Stomach (tissue), 9 donors: ENCODE data around the gene PPIF. TPM values are rescaled to one million over a fixed set of nuclear protein-coding genes. Genes with fewer than 3 reads are reported as not detected.
A peak's percentile ranks its signal among the peaks of the same experiment; 100 is the strongest.

Experiments used
- DNase-seq, 2 donors: peaks; one replicate each; pipeline versions ENCODE4 v3.0.0 to v3.0.0-alpha.2; 2013 to 2019
- H3K27ac ChIP-seq, 5 donors: fragments of 200-600 bp in 4 of 5; sonication (generic) in 4 of 5; one replicate each; pipeline ENCODE4 v1.5.1; 2013 to 2019; ENCODE audit warnings: mild to moderate bottlenecking in 1 of 5, moderate library complexity in 1 of 5
- H3K27me3 ChIP-seq, 3 donors: fragments of 200-600 bp; sonication (generic); one replicate each; pipeline ENCODE4 v1.5.1; 2017 to 2019; ENCODE audit warnings: mixed run types in 1 of 3
- H3K36me3 ChIP-seq, 4 donors: fragments of 200-600 bp; sonication (generic); 1 replicate in 3 of 4; 2 replicates in 1 of 4; pipeline ENCODE4 v1.5.1; 2016 to 2019
- H3K4me1 ChIP-seq, 4 donors: fragments of 200-600 bp; sonication (generic); one replicate each; pipeline ENCODE4 v1.5.1; 2016 to 2019
- H3K4me3 ChIP-seq, 4 donors: fragments of 200-600 bp; sonication (generic) in 3 of 4; one replicate each; pipeline ENCODE4 v1.5.1; 2016 to 2019; ENCODE audit warnings: mild to moderate bottlenecking in 1 of 4
- H3K9me3 ChIP-seq, 4 donors: fragments of 200-600 bp; sonication (generic); one replicate each; pipeline ENCODE4 v1.5.1; 2016 to 2019
- EP300 ChIP-seq: sonication (generic); formaldehyde crosslinking; IDR thresholded peaks from one replicate; pipeline ENCODE4 v1.6.1; 2017; ENCODE audit warnings: antibody characterized with exemption
- POLR2A ChIP-seq, 4 donors: fragments of 450-650 bp; IDR thresholded peaks; one replicate each; pipeline ENCODE4 v1.6.1; 2016; ENCODE audit warnings: antibody characterized with exemption in 4 of 4, control low read depth in 2 of 4, mild to moderate bottlenecking in 1 of 4, moderate library complexity in 1 of 4
- POLR2AphosphoS5 ChIP-seq, 3 donors: sonication (generic); formaldehyde crosslinking; IDR thresholded peaks; one replicate each; pipeline ENCODE4 v1.6.1; 2016; ENCODE audit warnings: antibody characterized with exemption in 3 of 3
- WGBS, 5 donors: extraction: QIAGEN DNeasy Blood & Tissue Kit in 3 of 5; methylation state at CpG; one replicate each; pipeline versions ENCODE4 v1.1.5 to v1.1.7; 2013 to 2018; 5-methylcytosine and 5-hydroxymethylcytosine counted together
- intact Hi-C: fragments of 100-400 bp; cut with DNase I; formaldehyde crosslinking; loops from one replicate; pipeline ENCODE4 v1.15.1; 2023; ENCODE audit warnings: low total_unique reads
- polyA plus RNA-seq, 3 donors: library from polyadenylated mRNA; stranded (reverse); fragments of 200-250 nt; gene quantifications; one replicate each; pipeline ENCODE4 v1.2.3, GENCODE V29; 2013
- total RNA-seq, 5 donors: library from RNA; depleted of rRNA; stranded (reverse); fragments of >200 nt; gene quantifications; one replicate each; pipeline versions ENCODE4 v1.1.0 to v1.2.3, GENCODE V29; 2014 to 2016
- TF ChIP-seq, protein P1 (sequence below), 7 experiments: fragments of 450-650 bp in 4 of 7; fragments of 200-600 bp in 3 of 7; sonication (generic) in 3 of 7; IDR thresholded peaks; one replicate each; pipeline ENCODE4 v1.5.1; 2016 to 2019; ENCODE audit warnings: antibody characterized with exemption in 7 of 7, control low read depth in 2 of 7, mild to moderate bottlenecking in 1 of 7
- donor health status: healthy with polysubstance abuse.
- donor health status: Bipolar disorder and iron deficiency.
- donor health status: healthy.

Gene PPIF
- total and polyA plus RNA-seq, 8 donors, result 6.4 to 177 (median 50.8) TPM

DNA sequence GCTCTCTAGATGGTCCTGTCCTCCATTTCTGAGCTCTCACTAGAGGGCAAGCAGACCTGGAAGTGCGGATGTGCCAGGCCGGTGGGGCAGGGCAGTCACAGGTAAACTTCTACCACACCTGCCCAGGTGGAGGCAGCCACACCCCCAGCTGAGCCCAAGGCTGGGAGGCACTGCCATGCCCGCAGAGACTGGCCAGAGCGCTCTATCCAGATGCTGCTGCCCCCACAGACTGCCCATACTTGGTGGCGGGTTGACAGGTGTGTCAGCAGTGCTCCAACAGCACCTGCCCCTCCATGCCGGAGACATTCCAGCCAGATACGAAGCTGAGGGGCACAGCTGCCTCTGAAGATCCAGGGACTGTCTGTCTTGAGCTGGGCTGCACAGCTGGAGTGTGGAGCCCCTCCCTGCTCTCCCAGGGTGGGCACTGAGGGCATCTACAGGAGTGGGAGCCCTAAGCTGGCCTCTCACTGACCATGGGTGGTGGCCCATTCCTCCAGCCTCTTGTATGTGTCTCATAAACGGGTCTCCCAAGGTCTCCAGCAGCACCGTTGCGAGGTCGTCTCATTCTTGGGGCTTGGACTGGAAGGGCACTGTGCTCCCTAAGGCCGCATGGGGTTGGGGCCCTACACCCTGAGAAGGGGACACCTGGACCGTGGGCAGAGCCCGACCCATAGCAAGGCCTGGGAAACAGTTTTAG, 38.2 kb upstream of the PPIF start:
- H3K27me3 ChIP-seq, result no peaks in the 10 kb centered on the region
- no peaks in the 10 kb centered on the region for H3K9me3 ChIP-seq
- WGBS, 5 donors, result 76 to 80% (median 80%) methylated on average over 14 of the region's 14 CpGs
- H3K27ac ChIP-seq, result no peak overlapping the region
- no peak for DNase-seq
- intact Hi-C loops, result no loop called here
- no peak overlapping the region for H3K4me3 ChIP-seq
- peaks cover 90 to 100% (median 100%) of the 10 kb centered on the region in 4 donors for H3K36me3 ChIP-seq
- TF ChIP-seq, protein P1, sequence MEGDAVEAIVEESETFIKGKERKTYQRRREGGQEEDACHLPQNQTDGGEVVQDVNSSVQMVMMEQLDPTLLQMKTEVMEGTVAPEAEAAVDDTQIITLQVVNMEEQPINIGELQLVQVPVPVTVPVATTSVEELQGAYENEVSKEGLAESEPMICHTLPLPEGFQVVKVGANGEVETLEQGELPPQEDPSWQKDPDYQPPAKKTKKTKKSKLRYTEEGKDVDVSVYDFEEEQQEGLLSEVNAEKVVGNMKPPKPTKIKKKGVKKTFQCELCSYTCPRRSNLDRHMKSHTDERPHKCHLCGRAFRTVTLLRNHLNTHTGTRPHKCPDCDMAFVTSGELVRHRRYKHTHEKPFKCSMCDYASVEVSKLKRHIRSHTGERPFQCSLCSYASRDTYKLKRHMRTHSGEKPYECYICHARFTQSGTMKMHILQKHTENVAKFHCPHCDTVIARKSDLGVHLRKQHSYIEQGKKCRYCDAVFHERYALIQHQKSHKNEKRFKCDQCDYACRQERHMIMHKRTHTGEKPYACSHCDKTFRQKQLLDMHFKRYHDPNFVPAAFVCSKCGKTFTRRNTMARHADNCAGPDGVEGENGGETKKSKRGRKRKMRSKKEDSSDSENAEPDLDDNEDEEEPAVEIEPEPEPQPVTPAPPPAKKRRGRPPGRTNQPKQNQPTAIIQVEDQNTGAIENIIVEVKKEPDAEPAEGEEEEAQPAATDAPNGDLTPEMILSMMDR (IDR thresholded peaks at IDR 0.05), result no peak
- TF ChIP-seq POLR2AphosphoS5 (IDR thresholded peaks at IDR 0.05) (no peak), EP300 (no peak), POLR2A (IDR thresholded peaks at IDR 0.05) (no peak)
- H3K4me1 ChIP-seq, result peaks cover 0 to 25% (median 11%) of the 10 kb centered on the region in 4 donors

DNA sequence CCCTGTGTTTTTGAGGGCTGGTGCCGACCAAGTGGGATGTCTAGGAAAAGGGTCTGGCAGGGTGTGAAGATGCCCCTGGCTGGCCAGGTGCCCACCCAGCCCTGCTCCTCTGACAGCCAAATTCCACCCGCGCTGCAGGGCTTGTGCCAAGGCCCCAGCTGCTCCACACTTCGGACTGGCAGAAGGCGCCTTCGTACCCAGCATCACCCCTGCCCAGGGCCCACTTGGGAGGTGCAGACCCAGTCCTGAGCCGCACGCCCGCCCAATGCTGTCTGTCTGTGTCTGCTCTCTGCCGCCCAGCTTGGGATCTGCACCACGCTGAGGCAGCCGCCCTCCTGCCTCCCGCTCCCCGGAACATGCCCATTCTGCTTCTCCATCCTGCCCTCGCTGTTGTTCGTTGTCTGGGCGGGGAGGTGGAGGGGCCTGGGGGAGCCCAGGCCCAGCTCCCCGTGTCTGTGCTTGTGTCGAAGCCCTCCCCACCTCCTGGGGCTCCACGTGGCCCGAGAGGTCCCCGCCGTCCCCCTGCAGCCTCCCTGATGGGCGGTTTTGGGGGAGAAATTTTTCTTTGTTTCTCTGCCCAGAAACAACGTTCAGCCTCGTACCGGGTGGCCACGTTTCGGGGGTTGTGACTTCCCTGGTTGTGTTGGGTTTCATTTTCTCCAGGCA, 36.9 kb upstream of the PPIF start:
- 84 to 91% (median 87%) methylated on average over 29 of the region's 29 CpGs for WGBS, 5 donors
- intact Hi-C loops, result no loop called here
- Histone ChIP-seq H3K9me3 (no peaks in the 10 kb centered on the region), H3K27me3 (no peaks in the 10 kb centered on the region), H3K36me3 (peaks cover 80 to 100% (median 97%) of the 10 kb centered on the region in 4 donors), H3K4me1 (peaks cover 0 to 35% (median 11%) of the 10 kb centered on the region in 4 donors), H3K4me3 (no peak overlapping the region), H3K27ac (peak overlapping the region in 2 of 5 donors; percentile 38 to 50)
- no peak for TF ChIP-seq POLR2AphosphoS5 (IDR thresholded peaks at IDR 0.05)
- no peak for DNase-seq

DNA sequence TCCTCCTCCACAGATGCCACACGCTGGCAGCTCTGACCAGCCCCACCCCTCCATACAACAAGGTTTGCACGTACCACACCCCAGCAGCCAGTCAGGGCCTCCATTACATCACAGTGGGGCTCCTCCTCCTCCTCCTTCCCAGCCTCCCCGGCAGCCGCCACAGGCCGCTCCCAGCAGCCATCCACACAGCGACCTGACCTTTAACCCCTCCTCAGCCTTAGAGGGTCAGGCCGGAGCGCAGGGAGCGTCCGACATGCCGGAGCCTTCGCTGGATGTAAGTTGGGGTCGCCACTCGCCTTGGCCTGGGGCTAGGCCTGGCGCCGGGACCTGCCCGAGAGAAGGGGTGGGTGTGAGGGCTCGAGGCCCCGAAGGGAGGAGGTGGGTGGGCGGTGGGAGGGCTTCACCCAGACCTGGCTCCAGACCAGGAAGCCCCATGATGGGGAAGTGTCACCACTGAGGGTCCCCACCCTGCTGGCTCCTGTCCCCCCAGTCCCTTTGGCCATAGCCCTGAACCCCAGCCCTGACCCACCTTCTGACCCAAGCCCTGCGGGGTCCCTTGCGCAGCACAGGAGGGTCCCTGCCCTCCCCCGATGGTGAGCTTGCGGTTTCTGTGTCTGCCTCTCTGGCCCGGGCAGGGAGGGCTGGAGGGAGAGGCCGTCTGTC, 36.2 kb upstream of the PPIF start:
- Histone ChIP-seq H3K9me3 (no peaks in the 10 kb centered on the region), H3K27ac (peak overlapping the region in 3 of 5 donors; percentile 34 to 50 (median 38)), H3K4me3 (no peak overlapping the region), H3K36me3 (peaks cover 73 to 98% (median 95%) of the 10 kb centered on the region in 4 donors), H3K4me1 (peaks cover 0 to 35% (median 11%) of the 10 kb centered on the region in 4 donors), H3K27me3 (no peaks in the 10 kb centered on the region)
- peak in 1 of 3 donors; percentile 16 for TF ChIP-seq POLR2AphosphoS5 (IDR thresholded peaks at IDR 0.05)
- TF ChIP-seq, protein P1 (IDR thresholded peaks at IDR 0.05), result no peak
- no peak for TF ChIP-seq POLR2A (IDR thresholded peaks at IDR 0.05)
- TF ChIP-seq EP300, result no peak
- DNase-seq, result peak; percentile 56 to 82
- intact Hi-C loops, result no loop called here
- WGBS, 5 donors, result 72 to 85% (median 79%) methylated on average over 12 to 26 of the region's 26 CpGs

DNA sequence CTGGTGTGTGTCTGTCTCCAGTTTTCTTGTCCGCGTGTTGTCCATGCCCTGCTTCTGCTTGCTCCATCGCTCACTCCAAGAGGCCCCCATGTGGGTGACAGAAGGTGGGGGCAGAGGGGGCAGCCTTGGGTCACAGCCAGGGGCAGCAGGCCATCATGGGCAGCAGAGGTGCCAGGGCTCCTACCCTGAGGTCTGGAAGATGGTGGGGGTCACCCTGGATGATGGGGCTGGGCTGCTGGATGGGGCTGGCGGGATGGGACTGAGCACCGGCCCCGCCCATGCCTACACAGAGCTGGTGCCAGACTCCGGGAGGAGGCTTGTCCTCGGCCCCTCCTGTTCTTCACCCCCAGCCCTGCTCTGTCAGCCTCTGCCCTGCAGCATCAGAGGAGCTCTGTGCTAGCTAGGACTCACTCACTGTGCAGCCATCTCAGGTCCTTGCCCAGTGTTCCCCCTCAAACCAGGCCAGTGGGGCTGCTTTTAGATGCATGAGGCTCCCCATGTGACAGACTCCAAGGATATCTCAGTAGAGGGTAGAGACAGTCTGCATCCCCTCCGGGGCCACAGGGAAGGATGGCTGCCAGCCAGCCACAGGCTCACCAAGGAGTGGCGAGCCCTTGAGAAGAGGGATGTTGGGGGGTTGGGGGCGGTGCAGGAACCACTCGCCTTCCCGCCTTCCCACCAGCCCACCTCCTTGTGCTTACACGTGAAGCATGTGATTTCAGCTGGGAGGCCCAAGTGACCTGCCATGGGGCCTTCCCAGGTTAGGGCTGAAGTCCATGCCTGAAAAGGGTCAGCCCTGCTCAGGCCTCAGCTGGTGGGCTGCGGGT, 35.5 kb upstream of the PPIF start:
- TF ChIP-seq EP300, result no peak
- TF ChIP-seq, protein P1 (IDR thresholded peaks at IDR 0.05), result no peak
- no peak for TF ChIP-seq POLR2AphosphoS5 (IDR thresholded peaks at IDR 0.05)
- no peak for TF ChIP-seq POLR2A (IDR thresholded peaks at IDR 0.05)
- Histone ChIP-seq H3K27me3 (no peaks in the 10 kb centered on the region), H3K4me3 (no peak overlapping the region), H3K4me1 (peaks cover 2 to 41% (median 15%) of the 10 kb centered on the region in 4 donors), H3K9me3 (no peaks in the 10 kb centered on the region), H3K36me3 (peaks cover 65 to 91% (median 88%) of the 10 kb centered on the region in 4 donors), H3K27ac (peak overlapping the region in 2 of 5 donors; percentile 38 to 50)
- DNase-seq, result no peak
- intact Hi-C loops, result no loop called here
- WGBS, 5 donors, result 78 to 87% (median 84%) methylated on average over 11 to 15 of the region's 15 CpGs
